Measurements from ENCODE around the gene TBC1D5.
"Not testable (repeated sequence)": the region's sequence is repeated elsewhere in the genome, so short reads cannot be mapped to it uniquely, and the experiment has no call there.

TBC1D5 gene

GRCh38 chr3:17699815-17700214 lies 42.6 kb downstream of the TBC1D5 start:
- ATAC-seq, H3K9me3 Mint-ChIP-seq, H3K4me3 Mint-ChIP-seq, H3K27me3 Mint-ChIP-seq, H3K27ac Mint-ChIP-seq: not testable (repeated sequence)
- H3K36me3 Mint-ChIP-seq: peaks cover 29% of the 10 kb centered on the region
- peaks cover 38% of the 10 kb centered on the region for H3K4me1 Mint-ChIP-seq

DNA sequence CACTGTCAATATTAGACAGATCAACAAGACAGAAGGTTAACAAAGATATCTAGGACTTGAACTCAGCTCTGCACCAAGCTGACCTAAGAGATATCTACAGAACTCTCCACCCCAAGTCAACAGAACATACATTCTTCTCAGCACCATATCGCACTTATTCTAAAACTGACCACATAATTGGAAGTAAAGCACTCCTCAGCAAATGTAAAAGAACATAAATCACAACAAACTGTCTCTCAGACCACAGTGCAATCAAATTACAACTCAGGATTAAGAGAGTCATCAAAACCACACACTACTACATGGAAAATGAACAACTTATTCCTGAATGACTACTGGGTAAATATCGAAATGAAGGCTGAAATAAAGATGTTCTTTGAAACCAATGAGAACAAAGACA lies 46.8 kb downstream of the TBC1D5 start:
- Mint-ChIP-seq H3K36me3 (peaks cover 40% of the 10 kb centered on the region), H3K4me1 (peaks cover 57% of the 10 kb centered on the region)
- ATAC-seq, H3K9me3 Mint-ChIP-seq, H3K4me3 Mint-ChIP-seq, H3K27me3 Mint-ChIP-seq, H3K27ac Mint-ChIP-seq: not testable (repeated sequence)

GRCh38 chr3:17693670-17693999 lies 48.8 kb downstream of the TBC1D5 start:
- Mint-ChIP-seq H3K36me3 (peaks cover 39% of the 10 kb centered on the region), H3K4me1 (peaks cover 65% of the 10 kb centered on the region)
- not testable (repeated sequence) for ATAC-seq, H3K27ac Mint-ChIP-seq, H3K9me3 Mint-ChIP-seq, H3K27me3 Mint-ChIP-seq, H3K4me3 Mint-ChIP-seq

DNA sequence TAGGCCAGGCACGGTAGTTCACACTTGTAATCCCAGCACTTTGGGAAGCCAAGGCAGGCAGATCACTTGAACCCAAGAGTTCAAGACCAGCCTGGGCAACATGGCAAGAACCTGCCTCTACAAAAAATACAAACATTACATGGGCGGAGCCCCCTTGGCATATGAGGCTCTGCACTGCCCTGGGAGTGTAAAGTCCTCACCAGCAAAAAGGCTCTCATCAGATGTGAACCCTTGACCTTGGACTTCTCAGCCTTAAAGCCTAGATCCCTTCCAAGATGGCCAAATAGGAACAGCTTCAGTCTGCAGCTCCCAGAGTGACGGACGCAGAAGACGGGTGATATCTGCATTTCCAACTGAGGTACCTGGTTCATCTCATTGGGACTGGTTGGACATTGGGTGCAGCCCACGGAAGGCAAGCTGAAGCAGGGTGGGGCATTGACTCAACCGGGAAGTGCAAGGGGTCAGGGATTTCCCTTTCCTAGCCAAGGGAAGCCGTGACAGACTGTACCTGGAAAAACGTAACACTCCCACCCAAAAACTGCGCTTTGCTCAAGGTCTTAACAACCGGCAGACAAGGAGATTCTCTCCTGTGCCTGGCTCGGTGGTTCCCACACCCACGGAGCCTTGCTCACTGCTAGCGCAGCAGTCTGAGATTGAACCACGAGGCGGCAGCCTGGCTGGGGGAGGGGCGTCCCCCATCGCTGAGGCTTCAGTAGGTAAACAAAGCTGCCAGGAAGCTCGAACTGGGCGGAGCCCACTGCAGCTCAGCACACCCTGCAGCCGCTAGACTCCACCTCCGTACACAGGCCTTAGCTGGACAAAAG lies 49.4 kb downstream of the TBC1D5 start:
- peaks cover 39% of the 10 kb centered on the region for H3K36me3 Mint-ChIP-seq
- H3K27me3 Mint-ChIP-seq, H3K27ac Mint-ChIP-seq, ATAC-seq, H3K4me3 Mint-ChIP-seq, H3K9me3 Mint-ChIP-seq: not testable (repeated sequence)
- H3K4me1 Mint-ChIP-seq: peaks cover 68% of the 10 kb centered on the region

- Mint-ChIP-seq H3K27ac (no peak overlapping the region), H3K36me3 (peaks cover 6% of the 10 kb centered on the region), H3K4me3 (no peak overlapping the region), H3K4me1 (peaks cover 36% of the 10 kb centered on the region), H3K27me3 (no peaks in the 10 kb centered on the region), H3K9me3 (no peaks in the 10 kb centered on the region)
- ATAC-seq: no peak
Measured at GRCh38 chr3:17687566-17687965, 54.9 kb downstream of the TBC1D5 start.

DNA sequence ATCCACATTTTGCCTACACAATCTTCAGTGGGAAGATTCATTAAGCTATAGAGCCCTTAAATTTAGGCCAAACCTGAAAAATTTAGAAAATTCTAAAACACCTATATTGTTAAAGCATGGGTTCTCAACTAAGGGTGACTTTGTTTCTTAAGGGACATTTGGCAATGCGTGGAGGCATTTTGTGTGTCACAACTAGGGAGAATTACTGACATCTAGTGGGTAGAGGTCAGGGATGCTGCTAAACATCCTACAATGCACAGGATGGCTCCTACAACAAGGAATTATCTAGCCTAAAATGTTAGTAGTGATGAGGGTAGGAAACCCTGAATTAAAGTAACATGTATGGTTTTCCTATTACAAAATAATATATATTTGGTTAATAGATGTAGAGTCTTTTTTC lies 55.8 kb downstream of the TBC1D5 start:
- Mint-ChIP-seq H3K4me3 (no peak overlapping the region), H3K27ac (no peak overlapping the region), H3K27me3 (no peaks in the 10 kb centered on the region), H3K9me3 (no peaks in the 10 kb centered on the region), H3K36me3 (peaks cover 6% of the 10 kb centered on the region), H3K4me1 (peaks cover 36% of the 10 kb centered on the region)
- ATAC-seq: no peak

DNA sequence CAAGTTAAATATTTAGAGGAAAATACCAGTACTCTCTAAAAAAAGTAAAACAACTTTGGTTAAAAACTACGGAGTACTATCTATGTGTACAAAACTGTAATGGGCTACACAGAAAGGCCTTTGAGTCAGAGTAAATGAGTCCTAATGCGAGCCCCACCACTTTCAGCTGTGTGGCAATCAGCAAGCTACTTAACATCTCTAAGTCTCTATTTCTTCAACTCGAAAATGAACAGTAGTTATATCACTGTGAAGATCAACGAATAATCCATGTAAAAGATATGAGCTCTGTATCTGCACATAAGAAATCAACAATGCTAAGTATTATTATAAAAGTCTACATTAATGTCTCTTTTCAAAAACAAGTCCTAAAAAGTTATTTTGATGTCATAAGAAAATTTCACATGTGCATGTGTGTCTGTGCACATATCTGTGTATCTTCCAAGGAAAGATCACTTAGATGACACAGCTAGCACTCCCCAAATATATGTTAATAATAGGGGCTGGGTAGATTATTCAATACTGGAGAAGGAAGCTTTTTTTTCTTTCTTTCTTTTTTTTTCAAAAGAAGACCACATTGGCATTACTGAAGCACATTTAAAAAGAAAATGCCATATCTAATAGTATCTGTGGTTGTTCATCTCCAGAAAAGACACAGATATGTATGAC lies 58.8 kb downstream of the TBC1D5 start:
- Mint-ChIP-seq H3K4me1 (peaks cover 20% of the 10 kb centered on the region), H3K27me3 (no peaks in the 10 kb centered on the region), H3K9me3 (no peaks in the 10 kb centered on the region), H3K27ac (no peak overlapping the region), H3K4me3 (no peak overlapping the region), H3K36me3 (no peaks in the 10 kb centered on the region)
- no peak for ATAC-seq

- no peak for ATAC-seq
Measured at GRCh38 chr3:17680530-17680929, 61.9 kb downstream of the TBC1D5 start.

DNA sequence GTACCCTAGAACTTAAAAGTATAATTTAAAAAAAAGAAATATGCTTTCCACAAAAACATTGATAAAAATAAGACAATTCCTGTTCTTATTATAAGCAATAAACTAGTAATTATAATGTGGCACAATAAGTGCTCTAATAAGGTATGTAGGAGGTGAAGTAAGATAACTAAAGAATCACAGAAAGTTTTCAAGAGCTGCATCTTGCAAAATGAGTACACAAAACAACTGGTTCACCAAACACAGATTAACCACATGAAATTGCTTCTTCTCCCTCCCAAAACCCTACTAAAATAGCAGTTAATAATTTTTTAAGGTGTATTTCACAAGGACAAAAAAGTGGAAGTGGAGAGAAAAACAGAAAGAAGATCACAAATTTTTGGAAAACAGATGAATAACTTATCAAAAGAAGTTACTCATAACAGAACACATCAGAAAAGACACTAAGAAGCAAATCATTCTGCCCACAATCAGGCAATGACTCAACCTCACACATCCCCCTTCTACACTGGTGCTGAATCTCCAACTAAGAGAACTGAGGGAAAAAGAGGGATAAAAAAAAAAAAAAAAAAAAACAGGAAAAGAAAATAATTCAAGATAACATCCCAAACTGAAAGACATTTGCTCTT lies 64.2 kb downstream of the TBC1D5 start:
- Mint-ChIP-seq H3K27ac (no peak overlapping the region), H3K27me3 (no peaks in the 10 kb centered on the region), H3K4me1 (peaks cover 16% of the 10 kb centered on the region), H3K4me3 (no peak overlapping the region), H3K36me3 (peaks cover 7% of the 10 kb centered on the region), H3K9me3 (no peaks in the 10 kb centered on the region)
- peak; percentile 61 for ATAC-seq

More at GRCh38 chr3:17680530-17680929, 61.9 kb downstream of the TBC1D5 start:
- Mint-ChIP-seq H3K27me3 (no peaks in the 10 kb centered on the region), H3K36me3 (peaks cover 7% of the 10 kb centered on the region), H3K4me1 (peaks cover 11% of the 10 kb centered on the region), H3K9me3 (no peaks in the 10 kb centered on the region), H3K27ac (no peak overlapping the region), H3K4me3 (no peak overlapping the region)

DNA sequence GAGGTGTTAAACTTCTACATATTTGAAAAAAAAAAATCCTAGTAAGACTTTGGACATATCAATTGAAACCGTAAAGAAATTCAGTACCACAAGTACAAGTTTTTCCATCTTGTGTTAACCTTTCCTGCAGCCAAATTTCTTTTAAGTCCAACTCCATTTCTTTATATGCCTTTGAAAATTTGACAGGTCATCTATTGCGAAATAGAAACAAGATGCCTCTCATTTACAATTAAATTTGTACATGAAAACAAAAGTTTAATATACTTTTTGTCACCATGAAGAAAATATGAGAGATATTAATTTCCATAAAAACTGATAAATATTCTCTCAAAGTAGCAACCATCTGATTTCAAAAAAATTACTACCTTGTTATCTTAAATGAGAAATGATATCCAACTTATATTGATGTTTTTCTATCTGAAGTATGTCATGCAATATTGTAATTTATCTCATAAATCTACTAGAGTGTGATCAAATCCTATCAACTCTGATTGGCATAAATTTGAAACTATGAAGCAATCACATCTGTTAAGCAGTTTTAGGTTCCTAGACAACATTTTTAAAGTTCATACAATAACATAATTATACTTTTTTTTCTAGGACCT lies 68.2 kb downstream of the TBC1D5 start:
- no peak for ATAC-seq
- Mint-ChIP-seq H3K4me1 (peaks cover 16% of the 10 kb centered on the region), H3K9me3 (no peaks in the 10 kb centered on the region), H3K4me3 (no peak overlapping the region), H3K27me3 (no peaks in the 10 kb centered on the region), H3K27ac (no peak overlapping the region), H3K36me3 (peaks cover 24% of the 10 kb centered on the region)

DNA sequence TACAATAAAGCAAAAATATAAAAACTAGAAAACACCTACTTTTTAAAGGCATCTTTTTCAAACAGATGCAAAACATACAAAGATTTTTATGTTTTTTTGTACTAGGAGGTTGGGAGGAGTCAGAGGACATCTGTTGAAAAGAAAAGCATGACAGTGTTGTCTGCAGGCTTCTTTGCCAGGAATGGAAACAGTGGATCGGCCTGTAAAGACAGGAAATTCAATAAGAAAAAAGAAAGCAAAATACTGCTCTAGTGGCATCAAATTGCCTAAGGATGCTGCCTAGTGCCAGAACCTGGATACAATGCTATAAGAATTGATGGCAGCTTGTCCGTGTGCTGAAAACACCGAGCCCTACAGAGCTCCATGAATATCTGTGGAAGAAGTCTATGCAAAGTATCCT lies 69.9 kb downstream of the TBC1D5 start:
- ATAC-seq: no peak
- Mint-ChIP-seq H3K27me3 (no peaks in the 10 kb centered on the region), H3K27ac (no peak overlapping the region), H3K36me3 (peaks cover 22% of the 10 kb centered on the region), H3K4me3 (no peak overlapping the region), H3K4me1 (peaks cover 6% of the 10 kb centered on the region), H3K9me3 (no peaks in the 10 kb centered on the region)

DNA sequence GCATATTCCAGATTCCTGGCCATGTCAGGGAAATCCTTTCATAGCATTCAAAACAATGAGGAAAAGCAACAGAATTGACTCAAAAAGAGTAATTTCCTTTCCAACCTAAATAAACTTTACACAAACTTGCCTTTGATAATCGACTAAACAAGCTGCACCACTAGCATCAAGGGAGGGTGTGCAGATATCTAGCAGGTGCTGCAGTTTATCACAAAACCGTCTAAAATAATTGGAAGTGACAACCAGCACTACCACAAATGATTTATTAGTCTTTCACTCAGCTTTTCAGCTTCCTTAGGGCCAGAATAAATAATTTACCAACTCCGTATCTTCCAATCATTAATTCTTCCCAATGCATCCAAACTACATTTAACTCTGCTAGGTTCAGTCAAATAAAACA lies 71.7 kb downstream of the TBC1D5 start:
- no peak for ATAC-seq
- Mint-ChIP-seq H3K27ac (no peak overlapping the region), H3K9me3 (no peaks in the 10 kb centered on the region), H3K27me3 (no peaks in the 10 kb centered on the region), H3K4me3 (no peak overlapping the region), H3K4me1 (peaks cover 14% of the 10 kb centered on the region), H3K36me3 (peaks cover 22% of the 10 kb centered on the region)

DNA sequence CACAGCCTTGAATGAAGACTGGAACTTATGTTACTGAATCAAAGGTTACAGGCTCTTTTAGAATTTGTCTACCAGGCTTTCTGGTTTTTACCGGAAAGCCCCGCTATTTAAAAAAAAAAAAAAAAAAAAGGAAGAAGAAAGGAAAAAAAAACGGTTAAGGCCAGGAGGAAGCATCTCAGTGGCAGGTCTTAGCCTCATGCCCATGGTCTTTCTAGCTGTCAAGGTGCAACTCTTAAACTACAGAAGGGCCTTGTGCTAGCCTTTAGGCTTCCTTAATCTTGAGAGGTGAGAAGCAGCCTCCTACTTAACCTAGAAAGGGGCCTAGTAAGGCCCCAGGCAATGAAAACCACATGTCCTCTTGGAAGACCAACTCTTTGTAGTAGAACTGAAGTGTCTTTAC lies 77.5 kb downstream of the TBC1D5 start:
- H3K27ac Mint-ChIP-seq: peak overlapping the region; percentile 53
- peaks cover 33% of the 10 kb centered on the region for H3K4me1 Mint-ChIP-seq
- H3K4me3 Mint-ChIP-seq: no peak overlapping the region
- H3K36me3 Mint-ChIP-seq: peaks cover 5% of the 10 kb centered on the region
- H3K27me3 Mint-ChIP-seq: no peaks in the 10 kb centered on the region
- peak; percentile 64 for ATAC-seq
- H3K9me3 Mint-ChIP-seq: no peaks in the 10 kb centered on the region

- H3K4me1 Mint-ChIP-seq: peaks cover 54% of the 10 kb centered on the region
- ATAC-seq: no peak
- H3K27me3 Mint-ChIP-seq: no peaks in the 10 kb centered on the region
- H3K36me3 Mint-ChIP-seq: peaks cover 13% of the 10 kb centered on the region
- H3K27ac Mint-ChIP-seq: peak overlapping the region; percentile 67
- no peak overlapping the region for H3K4me3 Mint-ChIP-seq
- H3K9me3 Mint-ChIP-seq: no peaks in the 10 kb centered on the region
Measured at GRCh38 chr3:17656264-17656663, 86.2 kb downstream of the TBC1D5 start.

DNA sequence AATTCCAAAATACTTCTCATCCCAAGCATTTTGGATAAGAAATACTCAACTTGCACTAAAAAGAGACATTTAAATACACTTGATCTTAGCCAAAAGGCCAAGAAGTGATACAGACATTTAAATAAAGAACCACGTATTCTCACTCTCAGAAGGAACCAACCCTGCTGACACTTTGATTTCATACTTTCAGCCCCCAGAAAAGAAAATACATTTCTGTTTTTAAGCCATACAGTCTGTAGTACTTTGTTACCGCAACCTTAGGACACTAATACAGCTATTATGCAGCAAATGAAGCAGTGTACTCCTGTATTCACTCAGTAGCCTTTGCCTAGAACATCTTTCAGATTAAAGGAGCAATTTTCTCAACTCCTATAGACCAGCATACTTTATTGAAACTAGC lies 86.7 kb downstream of the TBC1D5 start:
- peaks cover 13% of the 10 kb centered on the region for H3K36me3 Mint-ChIP-seq
- H3K27ac Mint-ChIP-seq: peak overlapping the region; percentile 67
- no peaks in the 10 kb centered on the region for H3K27me3 Mint-ChIP-seq
- no peak overlapping the region for H3K4me3 Mint-ChIP-seq
- H3K9me3 Mint-ChIP-seq: no peaks in the 10 kb centered on the region
- peaks cover 54% of the 10 kb centered on the region for H3K4me1 Mint-ChIP-seq
- ATAC-seq: peak; percentile 82

All from stimulated activated memory B cell treated with anti-CD40 and anti-IgM and Interleukin-4, amounts not matched to agents 10 μg/mL and 1 μg/mL and 100 μg/mL, for 72 hours (primary cell).